IPS-18a (cell line): ENCODE measurements around the gene PLA2G4B.

Source experiments
- H3K27ac ChIP-seq: one replicate; pipeline ENCODE4 v1.5.1; 2013; ENCODE audit warnings: low read length
- H3K27me3 ChIP-seq: one replicate; pipeline ENCODE4 v1.6.1; 2013; ENCODE audit warnings: mild to moderate bottlenecking, low read length; ENCODE audit not compliant: control insufficient read depth, insufficient read depth
- H3K36me3 ChIP-seq: one replicate; pipeline ENCODE4 v1.6.1; 2013; ENCODE audit warnings: low read depth, low read length; ENCODE audit not compliant: control insufficient read depth
- H3K4me1 ChIP-seq: one replicate; pipeline ENCODE4 v1.6.1; 2013; ENCODE audit warnings: low read depth, low read length; ENCODE audit not compliant: control insufficient read depth
- H3K4me3 ChIP-seq: one replicate; pipeline ENCODE4 v1.5.1; 2013; ENCODE audit warnings: low read length
- H3K9ac ChIP-seq: one replicate; pipeline ENCODE4 v1.6.1; 2013; ENCODE audit warnings: mild to moderate bottlenecking, low read length, moderate library complexity
- H3K9me3 ChIP-seq: one replicate; pipeline ENCODE4 v1.6.1; 2013; ENCODE audit warnings: low read depth, low read length; ENCODE audit not compliant: control insufficient read depth

The PLA2G4B gene

GRCh38 chr15:41810651-41811431, 27.8 kb upstream of the PLA2G4B start:
- H3K27ac ChIP-seq = no peak overlapping the region
- H3K4me1 ChIP-seq = no peaks in the 10 kb centered on the region
- H3K9me3 ChIP-seq = no peaks in the 10 kb centered on the region
- H3K27me3 ChIP-seq = no peaks in the 10 kb centered on the region
- no peaks in the 10 kb centered on the region for H3K36me3 ChIP-seq
- H3K9ac ChIP-seq = no peak overlapping the region
- no peak overlapping the region for H3K4me3 ChIP-seq

DNA sequence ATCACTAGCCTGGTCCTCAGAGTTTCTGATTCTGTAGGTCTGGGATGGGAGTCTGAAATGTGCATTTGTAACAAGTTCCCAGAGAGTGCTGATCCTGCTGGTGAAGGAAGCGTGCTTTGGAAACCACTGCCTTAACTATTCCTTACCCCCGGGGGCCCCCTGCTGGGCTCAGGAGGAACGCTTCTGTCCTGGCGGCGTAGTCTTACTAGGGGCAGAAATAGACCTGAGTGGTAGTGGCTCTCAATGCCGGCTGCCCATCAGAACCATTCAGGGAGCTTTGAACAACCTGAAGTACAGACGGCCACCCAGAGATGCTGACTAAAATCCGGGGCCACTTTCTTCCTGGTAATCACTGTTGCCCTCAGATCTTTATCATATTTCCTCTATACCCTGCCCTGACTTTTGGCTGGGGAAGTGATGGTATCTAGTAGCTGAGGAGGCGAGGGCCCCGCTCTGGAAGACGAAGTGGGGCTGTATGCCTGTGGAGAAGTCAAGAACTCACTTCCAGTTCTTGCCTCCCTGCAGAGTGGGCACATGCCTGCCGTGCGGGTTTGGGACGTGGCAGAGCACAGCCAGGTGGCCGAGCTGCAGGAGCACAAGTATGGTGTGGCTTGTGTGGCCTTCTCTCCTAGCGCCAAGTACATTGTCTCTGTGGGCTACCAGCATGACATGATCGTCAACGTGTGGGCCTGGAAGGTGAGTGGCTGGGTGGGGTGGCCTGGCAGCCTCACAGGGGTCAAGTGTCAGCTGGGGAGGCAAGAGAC, 27.0 kb upstream of the PLA2G4B start:
- Histone ChIP-seq H3K36me3 (no peaks in the 10 kb centered on the region), H3K4me1 (no peaks in the 10 kb centered on the region), H3K27ac (no peak overlapping the region), H3K9me3 (no peaks in the 10 kb centered on the region), H3K27me3 (no peaks in the 10 kb centered on the region), H3K4me3 (no peak overlapping the region), H3K9ac (no peak overlapping the region)

GRCh38 chr15:41812820-41813375, 25.7 kb upstream of the PLA2G4B start:
- Histone ChIP-seq H3K9ac (no peak overlapping the region), H3K27me3 (no peaks in the 10 kb centered on the region), H3K4me1 (no peaks in the 10 kb centered on the region), H3K27ac (no peak overlapping the region), H3K36me3 (peaks cover 4% of the 10 kb centered on the region), H3K4me3 (no peak overlapping the region), H3K9me3 (no peaks in the 10 kb centered on the region)

DNA sequence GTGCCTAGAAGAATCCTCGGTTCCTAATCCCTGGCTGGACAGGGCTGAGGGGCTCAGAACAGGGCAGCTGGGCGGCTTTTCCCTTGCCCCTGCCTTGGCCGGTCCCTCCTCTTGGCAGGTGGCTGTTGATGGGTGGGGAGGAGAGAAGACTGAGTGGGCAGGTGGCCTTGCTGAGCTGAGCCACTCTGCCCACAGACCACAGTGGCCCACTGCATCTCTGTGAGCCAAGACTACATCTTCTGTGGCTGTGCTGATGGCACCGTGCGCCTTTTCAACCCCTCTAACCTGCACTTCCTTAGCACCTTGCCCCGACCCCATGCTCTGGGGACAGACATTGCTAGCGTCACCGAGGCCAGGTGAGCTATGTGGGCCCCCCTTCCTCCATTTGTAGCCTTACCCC, 25.2 kb upstream of the PLA2G4B start:
- Histone ChIP-seq H3K4me3 (no peak overlapping the region), H3K9me3 (no peaks in the 10 kb centered on the region), H3K27ac (no peak overlapping the region), H3K27me3 (no peaks in the 10 kb centered on the region), H3K36me3 (peaks cover 7% of the 10 kb centered on the region), H3K9ac (no peak overlapping the region), H3K4me1 (no peaks in the 10 kb centered on the region)

GRCh38 chr15:41814534-41814933, 24.1 kb upstream of the PLA2G4B start:
- Histone ChIP-seq H3K4me1 (no peaks in the 10 kb centered on the region), H3K9me3 (no peaks in the 10 kb centered on the region), H3K27me3 (no peaks in the 10 kb centered on the region), H3K9ac (no peak overlapping the region), H3K27ac (no peak overlapping the region), H3K4me3 (no peak overlapping the region), H3K36me3 (peaks cover 7% of the 10 kb centered on the region)

DNA sequence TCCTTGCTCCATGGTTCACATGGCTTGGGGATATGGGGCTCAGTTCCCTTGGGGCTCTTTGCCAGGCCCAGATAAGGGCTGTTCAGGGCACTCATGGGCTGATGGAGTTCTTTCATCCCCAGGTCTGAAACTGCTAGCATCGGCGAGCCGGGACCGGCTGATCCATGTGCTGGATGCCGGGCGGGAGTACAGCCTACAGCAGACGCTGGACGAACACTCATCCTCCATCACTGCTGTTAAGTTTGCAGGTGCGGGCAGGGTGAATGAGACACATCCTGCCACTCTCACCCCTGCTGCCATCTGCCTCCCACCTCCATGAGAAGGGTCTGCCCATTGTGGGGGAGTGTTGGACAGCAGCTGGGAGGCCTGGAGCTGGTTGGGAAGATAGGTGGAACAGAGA, 21.9 kb upstream of the PLA2G4B start:
- Histone ChIP-seq H3K4me1 (no peaks in the 10 kb centered on the region), H3K9ac (no peak overlapping the region), H3K36me3 (peaks cover 7% of the 10 kb centered on the region), H3K27ac (no peak overlapping the region), H3K9me3 (no peaks in the 10 kb centered on the region), H3K4me3 (no peak overlapping the region), H3K27me3 (no peaks in the 10 kb centered on the region)

GRCh38 chr15:41817327-41817726, 21.3 kb upstream of the PLA2G4B start:
- Histone ChIP-seq H3K4me1 (no peaks in the 10 kb centered on the region), H3K36me3 (peaks cover 7% of the 10 kb centered on the region), H3K9me3 (no peaks in the 10 kb centered on the region), H3K4me3 (no peak overlapping the region), H3K9ac (no peak overlapping the region), H3K27ac (no peak overlapping the region), H3K27me3 (no peaks in the 10 kb centered on the region)

DNA sequence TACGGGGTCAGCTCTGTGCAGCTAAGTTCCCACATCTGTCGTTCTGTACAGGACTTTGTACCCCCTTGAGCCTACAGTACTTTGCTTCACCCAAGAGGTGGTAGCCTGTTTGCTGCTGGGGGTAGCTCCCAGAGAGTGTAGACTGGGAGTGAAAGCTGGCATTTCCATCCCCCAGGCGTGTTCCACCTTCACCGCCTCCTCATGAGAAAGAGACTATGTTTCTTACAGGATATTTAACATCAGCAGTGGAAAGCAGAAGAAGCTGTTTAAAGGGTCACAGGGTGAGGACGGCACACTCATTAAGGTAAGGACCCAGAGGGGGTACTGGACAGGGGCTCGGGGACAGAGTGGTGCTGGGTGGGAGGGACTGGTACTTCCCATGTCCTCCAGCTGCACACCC, 20.9 kb upstream of the PLA2G4B start:
- Histone ChIP-seq H3K4me1 (no peaks in the 10 kb centered on the region), H3K36me3 (peaks cover 7% of the 10 kb centered on the region), H3K9me3 (no peaks in the 10 kb centered on the region)

GRCh38 chr15:41819455-41820050, 19.1 kb upstream of the PLA2G4B start:
- Histone ChIP-seq H3K4me1 (no peaks in the 10 kb centered on the region), H3K9me3 (no peaks in the 10 kb centered on the region), H3K9ac (no peak overlapping the region), H3K4me3 (no peak overlapping the region), H3K27me3 (no peaks in the 10 kb centered on the region), H3K27ac (no peak overlapping the region), H3K36me3 (peaks cover 7% of the 10 kb centered on the region)

More for the DNA sequence above, 20.9 kb upstream of the PLA2G4B start:
- Histone ChIP-seq H3K27ac (no peak overlapping the region), H3K4me3 (no peak overlapping the region), H3K9ac (no peak overlapping the region), H3K27me3 (no peaks in the 10 kb centered on the region)

- Histone ChIP-seq H3K4me3 (no peak overlapping the region), H3K4me1 (no peaks in the 10 kb centered on the region), H3K36me3 (peaks cover 7% of the 10 kb centered on the region), H3K9ac (no peak overlapping the region), H3K27me3 (no peaks in the 10 kb centered on the region), H3K9me3 (no peaks in the 10 kb centered on the region), H3K27ac (no peak overlapping the region)
Observed at GRCh38 chr15:41820791-41821423, 17.7 kb upstream of the PLA2G4B start.

GRCh38 chr15:41821831-41822230, 16.8 kb upstream of the PLA2G4B start:
- Histone ChIP-seq H3K9ac (no peak overlapping the region), H3K9me3 (no peaks in the 10 kb centered on the region), H3K27me3 (no peaks in the 10 kb centered on the region), H3K27ac (no peak overlapping the region), H3K4me3 (no peak overlapping the region), H3K4me1 (no peaks in the 10 kb centered on the region), H3K36me3 (peaks cover 7% of the 10 kb centered on the region)
